NCI-H2107 treated with DMSO at 0.1 percent for 48 hours (cell line): ENCODE data around the gene ACTL7A.
"Not testable (repeated sequence)": the region's sequence is repeated elsewhere in the genome, so short reads cannot be mapped to it uniquely, and the experiment has no call there.

Experiments
- DNase-seq: peaks from one replicate; lab custom pipeline; 2025; ENCODE audit not compliant: unreplicated experiment; lab: John Stamatoyannopoulos, UW

Gene ACTL7A

GRCh38 chr9:108876425-108876824 lies 14.4 kb downstream of the ACTL7A start:
- no peak for DNase-seq

DNA sequence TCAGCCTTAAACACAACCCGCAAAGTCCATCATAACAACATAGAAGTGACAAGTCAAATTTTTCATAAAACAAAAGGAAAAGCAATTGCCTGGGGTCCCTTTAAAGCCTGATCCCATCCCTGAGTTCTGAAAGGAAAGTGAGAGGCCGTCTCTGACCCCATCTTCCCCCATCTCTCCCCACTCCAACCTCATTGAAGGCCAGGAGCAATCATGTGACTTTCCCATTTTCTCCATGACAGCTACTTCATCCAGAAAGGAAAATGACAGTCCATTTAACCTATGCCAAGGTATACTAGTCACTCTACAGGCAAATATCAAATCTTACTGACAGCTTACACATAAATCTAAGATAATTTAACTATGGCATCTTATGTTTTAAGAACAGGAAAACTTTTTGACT lies 15.5 kb downstream of the ACTL7A start:
- no peak for DNase-seq

DNA sequence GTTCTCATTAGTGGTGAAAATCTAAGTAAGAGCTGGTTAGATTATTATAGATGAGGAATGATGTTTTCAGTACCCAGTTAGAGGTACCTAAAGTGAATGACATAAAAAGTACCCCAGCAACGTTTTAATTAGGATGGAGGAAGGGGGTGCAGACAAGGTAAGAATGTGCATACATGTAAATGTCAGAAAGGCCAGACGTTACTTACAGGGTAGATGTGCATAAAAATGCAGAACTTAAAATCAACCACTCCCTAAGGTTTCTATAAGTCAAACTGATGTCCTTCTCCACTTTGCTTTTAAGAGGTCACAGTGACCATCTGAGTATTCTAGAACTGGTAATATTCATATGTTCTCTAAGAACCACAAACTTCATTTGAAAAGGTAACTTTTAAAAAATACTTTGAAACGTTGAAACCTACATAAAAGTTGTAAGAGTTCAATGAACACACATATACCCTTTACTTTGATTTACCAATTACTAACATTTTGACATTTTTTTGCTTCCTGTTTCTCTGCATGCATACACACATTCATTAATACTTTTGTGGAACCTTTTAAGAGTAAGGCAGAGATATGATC lies 18.8 kb downstream of the ACTL7A start:
- DNase-seq = no peak

DNA sequence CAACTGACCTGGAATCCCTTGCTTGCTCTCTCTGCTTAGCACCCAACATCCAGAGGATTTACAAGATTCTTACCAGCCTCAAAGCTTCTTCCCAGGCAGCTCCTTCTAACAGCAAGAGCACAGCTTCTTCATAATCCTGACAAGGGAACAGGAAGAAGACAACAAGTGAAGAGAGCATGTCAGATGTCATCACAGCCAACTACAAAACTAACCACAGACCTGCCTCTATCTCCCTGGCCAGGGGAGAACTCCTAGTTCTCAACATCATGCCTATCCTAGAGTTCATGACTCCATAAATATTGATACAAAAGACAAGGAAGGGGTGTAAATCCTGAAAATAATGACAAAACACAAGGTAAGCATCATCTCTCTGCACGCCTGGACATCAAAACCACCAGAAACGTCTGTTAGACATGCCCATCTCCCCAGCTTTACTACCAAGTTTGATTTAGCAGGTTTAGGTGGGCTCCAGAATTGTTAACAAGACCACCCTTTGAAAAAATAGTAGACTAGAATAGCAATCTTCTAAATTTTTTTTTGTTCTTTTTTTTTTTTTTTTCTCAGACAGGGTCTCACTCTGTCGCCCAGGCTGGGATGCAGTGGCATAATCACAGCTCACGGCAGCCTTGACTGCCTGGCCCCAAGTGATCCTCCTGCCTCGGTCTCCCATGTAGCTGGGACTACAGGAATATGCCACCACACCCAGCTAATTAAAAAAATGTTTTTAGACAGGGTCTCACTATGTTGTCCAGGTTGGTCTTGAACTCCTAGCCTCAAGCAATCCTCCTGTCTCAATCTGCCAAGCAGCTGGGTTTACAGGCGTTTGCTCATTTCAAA lies 20.2 kb downstream of the ACTL7A start:
- DNase-seq = no peak

DNA sequence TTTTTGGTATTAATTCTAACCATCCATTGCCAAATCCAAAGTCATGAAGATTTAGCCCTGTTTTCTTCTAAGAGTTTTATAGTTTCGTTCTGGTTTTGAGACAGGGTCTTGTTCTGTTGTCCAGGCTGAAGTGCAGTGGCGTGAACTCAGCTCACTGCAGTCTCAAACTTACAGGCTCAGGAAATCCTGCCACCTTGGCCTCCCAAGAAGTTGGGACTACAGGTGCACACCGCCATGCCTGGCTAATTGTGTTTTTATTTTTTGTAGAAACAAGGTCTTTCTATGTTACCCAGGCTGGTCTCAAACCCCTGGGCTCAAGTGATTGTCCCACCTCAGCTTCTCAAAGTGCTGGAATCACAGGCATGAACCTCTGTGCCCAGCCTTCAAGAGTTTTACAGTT lies 21.0 kb downstream of the ACTL7A start:
- no peak for DNase-seq

DNA sequence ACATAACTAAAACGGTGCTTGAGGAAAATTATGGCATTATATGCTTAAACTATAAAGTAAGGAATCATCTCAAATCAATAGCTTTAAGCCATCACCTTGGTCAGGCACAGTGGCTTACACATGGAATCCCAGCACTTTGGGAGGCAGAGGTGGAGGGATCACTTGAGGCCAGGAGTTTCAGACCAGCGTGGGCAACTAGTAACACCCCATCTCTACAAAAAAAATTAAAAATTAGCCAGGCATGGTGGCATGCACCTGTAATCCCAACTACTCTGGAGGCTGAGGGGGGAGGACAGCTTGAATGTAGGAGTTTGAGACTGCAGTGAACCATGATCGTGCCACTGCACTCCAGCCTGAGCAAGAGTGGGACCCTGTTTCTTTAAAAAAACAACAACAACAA lies 22.6 kb downstream of the ACTL7A start:
- DNase-seq = no peak

- DNase-seq = peak; percentile 45
Measured at GRCh38 chr9:108885643-108886348, 23.7 kb downstream of the ACTL7A start.

- not testable (repeated sequence) for DNase-seq
Measured at GRCh38 chr9:108886594-108887271, 24.7 kb downstream of the ACTL7A start.

- peak; percentile 10 for DNase-seq
Measured at GRCh38 chr9:108889649-108890067, 27.6 kb downstream of the ACTL7A start.

DNA sequence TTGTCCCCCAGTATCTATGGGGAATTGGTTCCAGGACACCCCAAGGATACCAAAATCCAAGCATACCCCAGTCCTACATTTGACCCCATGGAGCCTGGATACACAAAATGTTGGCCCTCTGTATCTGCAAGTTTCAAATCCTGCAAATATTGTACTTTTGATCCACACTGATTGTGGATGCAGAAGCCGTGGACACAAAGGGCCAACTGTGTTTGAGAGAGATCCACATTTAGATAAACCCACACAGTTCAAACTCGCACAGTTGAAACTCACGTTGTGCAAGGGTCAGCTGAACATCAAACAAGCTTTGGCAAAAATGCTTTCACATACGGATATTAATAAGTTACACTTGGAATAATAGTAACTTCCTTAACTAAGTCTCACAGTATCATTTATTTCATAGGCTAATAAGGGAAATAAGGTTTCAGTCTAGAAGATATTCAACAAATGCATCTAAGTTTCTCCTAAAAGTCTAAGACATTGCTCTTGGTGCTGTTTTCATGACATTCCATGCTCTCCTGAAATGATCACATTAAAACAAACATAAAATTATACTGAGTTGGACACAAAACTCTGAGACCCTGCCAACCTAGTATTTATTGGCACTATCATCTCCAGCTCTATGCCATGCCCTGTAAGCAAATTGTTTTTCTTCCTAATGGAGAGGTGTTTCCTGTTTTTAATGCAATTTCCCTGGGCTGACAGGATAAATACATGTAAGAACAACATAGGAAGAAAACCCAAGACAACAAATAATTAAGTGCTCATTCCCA lies 32.3 kb downstream of the ACTL7A start:
- no peak for DNase-seq

GRCh38 chr9:108897324-108898096 lies 35.4 kb downstream of the ACTL7A start:
- DNase-seq = no peak

DNA sequence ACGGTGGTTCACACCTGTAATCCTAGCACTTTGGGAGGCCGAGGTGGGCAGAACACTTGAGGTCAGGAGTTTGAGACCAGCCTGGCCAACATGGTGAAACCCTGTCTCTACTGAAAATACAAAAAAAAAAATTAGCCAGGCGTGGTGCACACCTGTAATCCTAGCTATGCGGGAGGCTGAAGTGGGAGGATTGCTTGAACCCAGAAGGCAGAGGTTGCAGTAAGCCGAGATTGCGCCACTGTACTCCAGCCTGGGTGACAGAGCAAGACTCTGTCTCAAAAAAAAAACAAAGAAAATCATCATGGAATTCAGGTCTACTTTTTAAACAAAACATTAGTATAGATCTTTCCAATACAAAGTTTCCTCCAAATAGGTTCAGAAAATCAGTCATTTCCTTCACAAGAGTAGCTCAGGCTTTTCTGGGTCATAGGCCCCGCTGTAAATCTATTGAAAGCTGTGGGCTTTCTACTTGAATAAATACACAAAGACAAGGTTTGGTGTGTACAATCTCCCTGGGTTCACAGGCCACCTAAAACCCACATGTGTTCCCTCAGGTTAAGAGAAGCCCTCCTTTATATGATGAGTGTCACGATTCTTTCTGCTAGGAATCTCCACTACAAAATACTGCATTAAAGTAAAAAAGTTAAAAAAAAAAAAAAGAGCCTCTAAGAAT lies 37.1 kb downstream of the ACTL7A start:
- not testable (repeated sequence) for DNase-seq

DNA sequence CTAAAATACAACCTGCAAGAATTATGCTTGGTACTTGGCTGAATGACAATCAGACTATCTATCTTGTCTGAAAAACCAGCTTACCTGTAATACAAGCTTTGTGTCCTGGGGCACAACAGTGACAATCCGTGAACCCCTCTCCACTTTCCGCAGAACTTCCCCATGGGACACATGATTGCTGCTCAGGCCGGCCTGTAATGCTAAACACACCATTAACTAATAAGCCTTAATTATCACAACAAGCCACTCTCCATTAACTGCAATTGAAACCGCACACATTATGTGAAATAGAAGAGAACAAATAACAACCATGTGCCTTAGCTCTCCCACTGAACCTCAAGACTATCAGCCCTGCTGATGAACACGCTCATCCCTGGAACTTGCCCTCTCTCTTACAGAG lies 38.1 kb downstream of the ACTL7A start:
- DNase-seq = no peak

DNA sequence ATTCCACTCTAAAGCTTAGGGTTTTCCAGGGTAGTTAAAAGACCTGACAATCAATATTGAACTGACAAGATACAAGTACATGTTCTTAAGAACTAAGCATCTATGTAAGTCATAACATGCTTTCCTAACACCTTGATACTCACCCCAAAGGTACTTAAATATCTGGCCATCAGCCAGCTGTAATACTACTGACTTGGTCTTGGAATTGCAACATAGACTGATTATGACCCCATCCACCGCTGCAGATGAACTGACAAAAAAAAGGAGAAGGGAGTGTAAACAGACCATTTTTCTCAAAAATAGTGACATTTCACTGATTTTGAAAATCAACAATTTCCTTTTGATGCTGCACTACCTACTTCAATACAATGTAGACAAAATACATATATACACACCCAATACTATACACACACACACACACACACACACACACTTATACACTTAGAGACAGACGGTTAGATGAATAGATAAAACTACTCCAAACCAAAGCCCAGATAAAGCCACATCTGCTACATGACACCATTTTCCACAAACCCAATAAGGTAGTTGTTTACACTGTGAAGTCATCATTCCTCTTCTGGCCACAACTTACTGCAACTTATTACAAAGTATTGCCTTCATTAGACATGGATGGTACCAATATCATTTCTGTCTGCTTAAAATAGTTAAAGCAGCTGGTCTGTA lies 41.5 kb downstream of the ACTL7A start:
- DNase-seq = no peak

- DNase-seq = no peak
Measured at GRCh38 chr9:108904161-108904560, 42.1 kb downstream of the ACTL7A start.

- no peak for DNase-seq
Measured at GRCh38 chr9:108905494-108905893, 43.4 kb downstream of the ACTL7A start.

DNA sequence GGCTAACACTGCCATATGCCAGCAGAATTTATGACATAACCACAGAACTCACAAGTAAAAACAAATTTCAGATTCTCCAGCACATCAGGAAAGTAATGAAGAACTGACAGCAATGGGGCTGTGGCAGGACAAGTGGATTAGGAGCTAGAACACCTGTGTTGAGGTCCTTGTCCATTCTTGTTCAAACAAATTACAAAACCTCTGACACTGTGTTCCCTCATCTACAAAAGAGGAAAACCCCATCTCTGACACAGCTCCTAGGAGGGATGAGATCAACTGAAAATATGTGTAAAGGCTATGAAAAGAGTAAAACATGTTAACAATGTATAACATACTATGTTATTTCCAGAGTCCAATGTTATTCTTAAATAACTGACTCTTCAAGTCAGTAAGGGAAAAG lies 48.3 kb downstream of the ACTL7A start:
- no peak for DNase-seq

- no peak for DNase-seq
Measured at GRCh38 chr9:108910914-108911313, 48.8 kb downstream of the ACTL7A start.

DNA sequence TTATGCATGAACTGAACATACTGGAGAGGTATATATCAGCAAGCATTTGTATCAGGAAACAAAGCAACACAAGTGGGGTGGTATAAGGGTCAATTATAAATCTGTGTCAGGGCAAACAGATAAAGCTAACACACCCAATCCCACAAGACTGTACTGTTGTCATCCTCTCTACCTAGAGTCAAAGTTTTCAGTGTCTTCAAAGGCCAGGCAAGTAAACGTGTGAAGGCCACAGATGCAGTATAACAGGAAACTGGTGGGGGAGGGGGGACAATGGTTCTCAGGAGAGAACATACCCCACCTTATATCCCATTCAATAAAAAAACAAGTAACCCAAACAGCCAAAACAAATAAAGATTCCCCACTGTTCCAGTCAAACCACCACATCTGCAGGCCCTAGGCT lies 49.8 kb downstream of the ACTL7A start:
- DNase-seq = no peak
